T47D (cell line): ENCODE measurements around the gene ID4.
A peak's percentile ranks its signal among the peaks of the same experiment; 100 is the strongest.

ENCODE experiments used
- DNase-seq, 2 experiments: peaks; one replicate each; pipeline versions ENCODE4 v3.0.0 to v3.0.0-alpha.2; 2011 to 2012; ENCODE audit warnings: low read depth in 1 of 2, low spot score in 1 of 2
- JUND ChIP-seq: IDR thresholded peaks from 2 replicates; pipeline ENCODE4 v1.6.1; 2012; ENCODE audit warnings: low read depth
- in situ Hi-C: cut with HindIII; loops from 2 replicates; pipeline ENCODE4 v1.10.0; 2016; ENCODE audit warnings: low sequenced_read_pairs, low pct_unique_long_range_greater_than_20kb

The ID4 gene

GRCh38 chr6:19836799-19837510, at the start of gene ID4:
Gene ID4, plus strand, starts transcription at chr6:19837370. Its CDS starts 385 bp downstream, at chr6:19837755.
- in situ Hi-C loops: no loop called here
- no peak for DNase-seq
- no peak for TF ChIP-seq JUND

GRCh38 chr6:19788686-19789085, 48.5 kb upstream of the ID4 start:
- TF ChIP-seq JUND: no peak
- no peak for DNase-seq
- in situ Hi-C loops: no loop called here

- in situ Hi-C loops: no loop called here
- DNase-seq: no peak
- no peak for TF ChIP-seq JUND
These were observed 47.9 kb upstream of the ID4 start for GRCh38 chr6:19789100-19789803.

GRCh38 chr6:19791267-19791666, 45.9 kb upstream of the ID4 start:
- DNase-seq: no peak
- in situ Hi-C loops: no loop called here
- TF ChIP-seq JUND: no peak

GRCh38 chr6:19795211-19795610, 42.0 kb upstream of the ID4 start:
- in situ Hi-C loops: no loop called here
- TF ChIP-seq JUND: no peak
- no peak for DNase-seq

GRCh38 chr6:19796452-19796851, 40.7 kb upstream of the ID4 start:
- DNase-seq: no peak
- in situ Hi-C loops: no loop called here

GRCh38 chr6:19798362-19798761, 38.8 kb upstream of the ID4 start:
- no peak for TF ChIP-seq JUND
- DNase-seq: no peak
- in situ Hi-C loops: no loop called here

More at GRCh38 chr6:19796452-19796851, 40.7 kb upstream of the ID4 start:
- TF ChIP-seq JUND: no peak

- no peak for TF ChIP-seq JUND
- DNase-seq: no peak
- in situ Hi-C loops: no loop called here
These were observed 34.5 kb upstream of the ID4 start for GRCh38 chr6:19802656-19803055.

- DNase-seq: no peak
- TF ChIP-seq JUND: no peak
- in situ Hi-C loops: no loop called here
These were observed 33.6 kb upstream of the ID4 start for GRCh38 chr6:19803331-19804204.

- in situ Hi-C loops: no loop called here
- TF ChIP-seq JUND: peak; percentile 37
- DNase-seq: peak; percentile 48 to 97
These were observed 32.7 kb upstream of the ID4 start for GRCh38 chr6:19804205-19805128.

- in situ Hi-C loops: no loop called here
- TF ChIP-seq JUND: no peak
- no peak for DNase-seq
These were observed 32.1 kb upstream of the ID4 start for GRCh38 chr6:19805129-19805481.

GRCh38 chr6:19806971-19807396, 30.2 kb upstream of the ID4 start:
- DNase-seq: no peak
- in situ Hi-C loops: no loop called here
- TF ChIP-seq JUND: no peak
